ENCODE measurements around the gene APBB1IP.

DNA sequence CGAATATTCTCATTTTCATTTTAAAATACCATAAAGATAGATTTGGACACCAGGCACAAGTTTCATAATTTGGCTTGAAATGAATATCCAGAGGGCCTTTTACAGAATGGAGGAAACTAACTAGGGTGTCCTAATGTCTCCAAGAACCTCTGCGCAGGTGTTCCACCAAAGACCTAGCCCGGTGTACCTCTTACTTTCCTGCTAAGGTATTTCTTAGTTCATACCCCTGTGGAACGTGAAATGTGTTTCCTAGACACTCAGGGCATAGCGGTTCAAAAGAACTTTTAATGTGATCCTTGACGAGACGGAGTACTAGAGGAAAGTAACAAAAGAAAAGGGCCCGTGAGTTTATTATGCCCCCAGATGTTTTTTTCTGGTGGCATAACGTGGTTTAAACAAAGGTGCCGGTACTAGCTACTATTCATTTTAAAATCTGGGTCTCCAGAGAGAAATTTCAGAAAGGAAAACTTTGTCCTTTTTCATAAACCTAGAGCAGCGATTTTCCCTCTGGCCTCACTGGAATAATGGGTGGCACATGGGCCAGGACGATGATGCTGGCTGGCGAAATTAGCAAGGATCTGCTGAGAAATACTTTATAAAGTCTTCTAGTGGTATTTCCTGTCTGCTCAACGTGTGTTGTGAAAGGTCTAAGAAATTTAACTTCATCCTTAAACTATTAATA lies 1.4 kb downstream of the APBB1IP start:
- TF ChIP-seq YY1 (IDR thresholded peaks at IDR 0.05; ENCODE audit: insufficient read depth, insufficient read length): no peak
- no peak for TF ChIP-seq ZNF274 (IDR thresholded peaks at IDR 0.05; ENCODE audit: low read depth, low read length)
- TF ChIP-seq SUZ12 (IDR thresholded peaks at IDR 0.05; ENCODE audit: extremely low read depth, insufficient read depth, insufficient read length): no peak
